Neuronal stem cell (in vitro differentiated cells): ENCODE data around the gene GRIFIN.

Experiments
- DNase-seq: peaks from one replicate; pipeline ENCODE4 v3.0.0-alpha.2; 2013; ENCODE audit warnings: low spot score
- H2AFZ ChIP-seq: one replicate; pipeline ENCODE4 v1.6.1; 2013; ENCODE audit warnings: mild to moderate bottlenecking, low read length, inconsistent platforms
- H2AK5ac ChIP-seq: 2 replicates; pipeline ENCODE4 v1.6.1; 2013; ENCODE audit warnings: low read depth, mild to moderate bottlenecking, inconsistent platforms, low read length, moderate library complexity, mixed read lengths
- H2BK120ac ChIP-seq: 2 replicates; pipeline ENCODE4 v1.6.1; 2013; ENCODE audit warnings: low read depth, mild to moderate bottlenecking, inconsistent platforms, low read length, moderate library complexity, mixed read lengths
- H2BK12ac ChIP-seq: one replicate; pipeline ENCODE4 v1.6.1; 2013; ENCODE audit warnings: low read length, inconsistent platforms
- H2BK15ac ChIP-seq: 2 replicates; pipeline ENCODE4 v1.6.1; 2013; ENCODE audit warnings: mild to moderate bottlenecking, low read length, inconsistent platforms, mixed read lengths
- H2BK5ac ChIP-seq: one replicate; pipeline ENCODE4 v1.6.1; 2013; ENCODE audit warnings: inconsistent platforms, mild to moderate bottlenecking, low read length, moderate library complexity
- H3K14ac ChIP-seq: one replicate; pipeline ENCODE4 v1.6.1; 2013; ENCODE audit warnings: low read length, inconsistent platforms
- H3K18ac ChIP-seq: 2 replicates; pipeline ENCODE4 v1.6.1; 2013; ENCODE audit warnings: low read length, inconsistent platforms
- H3K23ac ChIP-seq: 2 replicates; pipeline ENCODE4 v1.6.1; 2013; ENCODE audit warnings: low read depth, mild to moderate bottlenecking, mixed read lengths, low read length, inconsistent platforms; ENCODE audit not compliant: poor library complexity
- H3K27ac ChIP-seq: replicated peaks from 3 replicates; pipeline ENCODE4 v1.5.1; 2013; ENCODE audit warnings: low read length, inconsistent platforms
- H3K27me3 ChIP-seq, 3 experiments: 2 replicates each; pipeline ENCODE4 v1.6.1; 2013; ENCODE audit warnings: low read length in 3 of 3, mild to moderate bottlenecking in 2 of 3, inconsistent platforms in 1 of 3, low read depth in 1 of 3, mixed read lengths in 1 of 3, moderate library complexity in 1 of 3; ENCODE audit not compliant: control insufficient read depth in 3 of 3, insufficient read depth in 3 of 3
- H3K36me3 ChIP-seq, 2 donors: replicated peaks in 1 of 2; 2 replicates each; pipeline ENCODE4 v1.6.1; 2013; ENCODE audit warnings: low read length in 2 of 2; ENCODE audit not compliant: control insufficient read depth in 2 of 2, insufficient read depth in 2 of 2
- H3K4ac ChIP-seq: 2 replicates; pipeline ENCODE4 v1.6.1; 2013; ENCODE audit warnings: inconsistent platforms, mild to moderate bottlenecking, low read length, moderate library complexity
- H3K4me1 ChIP-seq, 2 donors: 1 replicate in 1 of 2; 2 replicates in 1 of 2; pipeline ENCODE4 v1.6.1; 2013; ENCODE audit warnings: low read length in 2 of 2, low read depth in 1 of 2; ENCODE audit not compliant: control insufficient read depth in 2 of 2, insufficient read depth in 1 of 2
- H3K4me2 ChIP-seq: one replicate; pipeline ENCODE4 v1.6.1; 2013; ENCODE audit warnings: mild to moderate bottlenecking, low read length, inconsistent platforms; ENCODE audit not compliant: insufficient read depth, poor library complexity, severe bottlenecking
- H3K4me3 ChIP-seq, 2 donors: 2 replicates each; pipeline ENCODE4 v1.5.1; 2013; ENCODE audit warnings: low read length in 2 of 2, mild to moderate bottlenecking in 2 of 2, inconsistent platforms in 1 of 2, moderate library complexity in 1 of 2
- H3K79me1 ChIP-seq: one replicate; pipeline ENCODE4 v1.6.1; 2013; ENCODE audit warnings: low read depth, mild to moderate bottlenecking, inconsistent platforms, low read length, moderate library complexity
- H3K9ac ChIP-seq: one replicate; pipeline ENCODE4 v1.6.1; 2013; ENCODE audit warnings: mild to moderate bottlenecking, low read depth, low read length, inconsistent platforms; ENCODE audit not compliant: poor library complexity
- H3K9me3 ChIP-seq, 2 donors: replicated peaks in 1 of 2; 2 replicates each; pipeline versions ENCODE3 to v1.6.1; 2013; ENCODE audit warnings: low read length in 2 of 2, mild to moderate bottlenecking in 2 of 2, inconsistent platforms in 1 of 2, low read depth in 1 of 2, mixed read lengths in 1 of 2, moderate library complexity in 1 of 2; ENCODE audit not compliant: control insufficient read depth in 2 of 2, insufficient read depth in 1 of 2
- H4K8ac ChIP-seq: one replicate; pipeline ENCODE4 v1.6.1; 2013; ENCODE audit warnings: low read depth, mild to moderate bottlenecking, inconsistent platforms, low read length, moderate library complexity
- H4K91ac ChIP-seq: one replicate; pipeline ENCODE4 v1.6.1; 2013; ENCODE audit warnings: low read length, low read depth, mild to moderate bottlenecking, inconsistent platforms; ENCODE audit not compliant: poor library complexity
- WGBS, 2 donors: extraction: QIAGEN DNeasy Blood & Tissue Kit; methylation state at CpG; one replicate each; pipeline ENCODE4 v1.1.7; 2013; ENCODE audit warnings: missing lambda C conversion rate in 2 of 2, mixed read lengths in 1 of 2; ENCODE audit not compliant: insufficient read length in 2 of 2, insufficient replicate concordance in 1 of 2; ENCODE audit errors: extremely low coverage in 2 of 2; 5-methylcytosine and 5-hydroxymethylcytosine counted together

GRIFIN gene

GRCh38 chr7:2523461-2523936 is 47.3 kb upstream of the GRIFIN start:
- Histone ChIP-seq H3K79me1 (peaks cover 37% of the 10 kb centered on the region), H3K36me3 (peaks cover 37 to 44% of the 10 kb centered on the region in 2 donors), H3K4me3 (peak overlapping the region; percentile 25 to 96), H3K27ac (peak overlapping the region; percentile 97), H3K27me3 (no peaks in the 10 kb centered on the region), H3K4me1 (peaks cover 54 to 69% of the 10 kb centered on the region in 2 donors), H3K23ac (peak overlapping the region; percentile 21), H2AFZ (no peak overlapping the region), H2BK12ac (peak overlapping the region; percentile 98), H3K9me3 (no peaks in the 10 kb centered on the region), H2BK15ac (peak overlapping the region; percentile 16), H3K4me2 (peak overlapping the region; percentile 91), H2AK5ac (peak overlapping the region; percentile 100), H2BK120ac (peak overlapping the region; percentile 49), H3K14ac (peak overlapping the region; percentile 63), H3K18ac (peak overlapping the region; percentile 99), H3K9ac (peak overlapping the region; percentile 88), H2BK5ac (peak overlapping the region; percentile 93), H4K91ac (peak overlapping the region; percentile 57), H4K8ac (no peak overlapping the region), H3K4ac (peak overlapping the region; percentile 79)
- no peak for DNase-seq
- no CpG with 5 or more reads among the region's 22 CpGs for WGBS, 2 donors

GRCh38 chr7:2522780-2523433 is 46.7 kb upstream of the GRIFIN start:
- Histone ChIP-seq H3K79me1 (peaks cover 37% of the 10 kb centered on the region), H2BK15ac (peak overlapping the region; percentile 91), H3K27me3 (no peaks in the 10 kb centered on the region), H3K27ac (peak overlapping the region; percentile 97), H2AFZ (no peak overlapping the region), H2AK5ac (peak overlapping the region; percentile 100), H4K8ac (no peak overlapping the region), H2BK5ac (peak overlapping the region; percentile 93), H2BK12ac (peak overlapping the region; percentile 98), H3K4me2 (peak overlapping the region; percentile 91), H3K9ac (peak overlapping the region; percentile 97), H3K4me3 (peak overlapping the region; percentile 87 to 96), H3K23ac (peak overlapping the region; percentile 21), H3K4me1 (peaks cover 55 to 70% of the 10 kb centered on the region in 2 donors), H3K4ac (peak overlapping the region; percentile 79), H3K36me3 (peaks cover 32 to 38% of the 10 kb centered on the region in 2 donors), H4K91ac (peak overlapping the region; percentile 57), H3K9me3 (no peaks in the 10 kb centered on the region), H3K14ac (peak overlapping the region; percentile 91), H2BK120ac (peak overlapping the region; percentile 92), H3K18ac (peak overlapping the region; percentile 99)
- WGBS, 2 donors = no CpG with 5 or more reads among the region's 19 CpGs
- DNase-seq = peak; percentile 68

GRCh38 chr7:2521952-2522591 is 45.9 kb upstream of the GRIFIN start:
- Histone ChIP-seq H3K4ac (peak overlapping the region; percentile 78), H4K8ac (no peak overlapping the region), H3K4me2 (peak overlapping the region; percentile 91), H3K4me3 (peak overlapping the region; percentile 87 to 96), H3K36me3 (peaks cover 25 to 30% of the 10 kb centered on the region in 2 donors), H2BK5ac (no peak overlapping the region), H3K27ac (peak overlapping the region; percentile 97), H3K14ac (no peak overlapping the region), H3K79me1 (peaks cover 32% of the 10 kb centered on the region), H3K18ac (peak overlapping the region; percentile 97), H2AK5ac (peak overlapping the region; percentile 100), H3K9me3 (no peaks in the 10 kb centered on the region), H3K9ac (peak overlapping the region; percentile 97), H3K23ac (no peak overlapping the region), H2BK15ac (peak overlapping the region; percentile 91), H2BK12ac (no peak overlapping the region), H3K4me1 (peaks cover 57 to 72% of the 10 kb centered on the region in 2 donors), H2AFZ (no peak overlapping the region), H3K27me3 (no peaks in the 10 kb centered on the region), H2BK120ac (peak overlapping the region; percentile 92), H4K91ac (no peak overlapping the region)
- no peak for DNase-seq
- WGBS, 2 donors = no CpG with 5 or more reads among the region's 17 CpGs

- H3K27me3 ChIP-seq = no peaks in the 10 kb centered on the region
- H2BK120ac ChIP-seq = peak overlapping the region; percentile 66
- peaks cover 18 to 23% of the 10 kb centered on the region in 2 donors for H3K36me3 ChIP-seq
- no peak overlapping the region for H4K8ac ChIP-seq
- H2BK12ac ChIP-seq = no peak overlapping the region
- no peak overlapping the region for H3K4ac ChIP-seq
- H3K9me3 ChIP-seq = no peaks in the 10 kb centered on the region
- WGBS, 2 donors = no CpG with 5 or more reads among the region's 21 CpGs
- DNase-seq = no peak
- peak overlapping the region; percentile 93 for H2BK5ac ChIP-seq
- H3K27ac ChIP-seq = peak overlapping the region; percentile 30
- peak overlapping the region; percentile 91 for H3K4me2 ChIP-seq
- H3K18ac ChIP-seq = peak overlapping the region; percentile 97
- H3K4me3 ChIP-seq = peak overlapping the region; percentile 87 to 96
- H2BK15ac ChIP-seq = peak overlapping the region; percentile 49
- no peak overlapping the region for H4K91ac ChIP-seq
- peaks cover 56 to 79% of the 10 kb centered on the region in 2 donors for H3K4me1 ChIP-seq
- H3K9ac ChIP-seq = peak overlapping the region; percentile 97
- H2AK5ac ChIP-seq = peak overlapping the region; percentile 100
- H3K79me1 ChIP-seq = peaks cover 25% of the 10 kb centered on the region
- H3K14ac ChIP-seq = peak overlapping the region; percentile 63
- no peak overlapping the region for H3K23ac ChIP-seq
- no peak overlapping the region for H2AFZ ChIP-seq
These were observed 45.1 kb upstream of the GRIFIN start for GRCh38 chr7:2521341-2521745.
